Caco-2 (cell line): ENCODE measurements around the gene RAB40B. TPM values are rescaled to one million over a fixed set of nuclear protein-coding genes. Genes with fewer than 3 reads are reported as not detected.

Experiments
- BruUV-seq: library from RNA; stranded (reverse); fragments of 400-500 nt; replicated peaks from 2 replicates; lab custom pipeline; 2021; lab: Mats Ljungman, UMichigan
- CTCF ChIA-PET: fragments of 300-600 bp; sonication (Branson Sonifier 250); formaldehyde crosslinking; loops from one replicate; lab custom pipeline; 2022; ENCODE audit warnings: antibody characterized with exemption; lab: Charles Lee
- POLR2A ChIA-PET: fragments of 300-600 bp; sonication (Branson Sonifier 250); formaldehyde crosslinking; loops from one replicate; lab custom pipeline; 2022; ENCODE audit warnings: antibody characterized with exemption; lab: Charles Lee
- DNase-seq, 2 experiments: peaks; one replicate each; pipeline versions ENCODE4 v3.0.0 to v3.0.0-alpha.2; 2020 to 2022
- H3K27me3 ChIP-seq: replicated peaks from 2 replicates; pipeline ENCODE4 v1.6.0; 2011; ENCODE audit warnings: low read length; ENCODE audit not compliant: control insufficient read depth, insufficient read depth
- H3K36me3 ChIP-seq: 2 replicates; pipeline ENCODE4 v1.5.1; 2011; ENCODE audit warnings: low read length; ENCODE audit not compliant: control insufficient read depth, insufficient read depth
- H3K4me1 ChIP-seq: fragments of 250-450 bp; sonication (Bioruptor Pico); 2 replicates; pipeline ENCODE4 v1.5.1; 2020; ENCODE audit warnings: mild to moderate bottlenecking
- H3K4me3 ChIP-seq: 2 replicates; pipeline ENCODE4 v1.5.1; 2011; ENCODE audit warnings: low read depth, mild to moderate bottlenecking, control low read depth, low read length
- H3K9me3 ChIP-seq: fragments of 250-450 bp; sonication (Bioruptor Pico); 2 replicates; pipeline ENCODE4 v1.5.1; 2020; ENCODE audit warnings: mild to moderate bottlenecking, moderate library complexity
- H3K27ac Mint-ChIP-seq: one replicate; pipeline ENCODE4 v1.8.0; 2022; ENCODE audit warnings: mixed read lengths; ENCODE audit not compliant: unreplicated experiment
- H3K27me3 Mint-ChIP-seq: one replicate; pipeline ENCODE4 v1.8.0; 2022; ENCODE audit warnings: mixed read lengths; ENCODE audit not compliant: insufficient read depth, unreplicated experiment
- H3K36me3 Mint-ChIP-seq: one replicate; pipeline ENCODE4 v1.8.0; 2022; ENCODE audit warnings: mild to moderate bottlenecking, mixed read lengths; ENCODE audit not compliant: insufficient read depth, unreplicated experiment
- H3K4me1 Mint-ChIP-seq: one replicate; pipeline ENCODE4 v1.8.0; 2022; ENCODE audit warnings: low read depth, mixed read lengths; ENCODE audit not compliant: unreplicated experiment
- H3K4me3 Mint-ChIP-seq: one replicate; pipeline ENCODE4 v1.8.0; 2022; ENCODE audit warnings: mild to moderate bottlenecking, moderate library complexity, mixed read lengths; ENCODE audit not compliant: unreplicated experiment
- H3K9me3 Mint-ChIP-seq: one replicate; pipeline ENCODE4 v1.8.0; 2022; ENCODE audit warnings: mixed read lengths; ENCODE audit not compliant: unreplicated experiment
- CTCF ChIP-seq, 2 experiments: fragments of 200-600 bp in 1 of 2; IDR thresholded peaks; 1 replicate in 1 of 2; 2 replicates in 1 of 2; pipeline versions ENCODE4 v1.5.1 to v1.8.0; 2011 to 2022; ENCODE audit warnings: antibody characterized with exemption in 1 of 2, control low read depth in 1 of 2, inconsistent platforms in 1 of 2, low read depth in 1 of 2, low read length in 1 of 2, mild to moderate bottlenecking in 1 of 2, moderate library complexity in 1 of 2; ENCODE audit not compliant: insufficient read depth in 1 of 2, severe bottlenecking in 1 of 2, unreplicated experiment in 1 of 2
- intact Hi-C: fragments of 100-400 bp; cut with micrococcal nuclease; formaldehyde crosslinking; loops from one replicate; pipeline ENCODE4 v1.10.0; 2022; ENCODE audit not compliant: unreplicated experiment
- total RNA-seq: library from RNA; stranded (reverse); gene quantifications from 2 replicates; pipeline ENCODE4 v1.2.3, GENCODE V29; 2022

Gene RAB40B
- total RNA-seq, 1 experiment from 2014 or later: 8.8 TPM

DNA sequence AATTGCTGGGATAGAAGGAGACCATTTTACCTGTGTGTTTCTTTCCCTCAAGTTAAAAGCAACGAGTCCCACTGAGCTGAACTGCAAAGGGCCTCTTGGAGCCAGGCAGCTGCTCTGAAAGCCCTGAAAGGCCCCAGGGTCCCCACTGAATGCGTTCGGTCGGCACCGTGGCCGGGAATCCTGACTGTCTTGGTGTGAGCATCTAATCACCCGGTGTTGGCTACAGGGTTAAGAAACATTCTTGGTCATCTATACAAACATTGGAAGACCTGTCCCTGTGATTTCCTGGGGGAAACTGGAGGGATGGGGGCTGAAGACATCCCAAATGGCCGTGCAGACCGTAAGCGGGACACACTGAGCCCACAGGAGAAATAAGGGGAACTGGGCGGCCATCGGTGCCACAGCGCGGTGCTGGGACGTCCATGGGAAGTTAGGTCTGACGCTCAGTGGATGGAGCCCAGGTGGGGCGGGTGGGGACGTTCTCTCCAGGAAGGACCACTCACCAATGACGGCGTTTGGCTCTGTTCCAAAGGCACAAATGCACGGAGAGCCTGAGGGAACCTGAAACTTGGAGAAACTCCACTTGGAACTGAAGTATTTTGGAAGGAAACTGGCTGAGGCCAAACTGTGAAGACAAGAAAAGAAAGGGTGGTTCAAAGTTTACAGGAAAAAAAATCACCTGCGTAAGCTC is 82.3 kb downstream of the RAB40B start:
- BruUV-seq: no TSS peak
- Mint-ChIP-seq H3K4me1 (peaks cover 7% of the 10 kb centered on the region), H3K9me3 (no peaks in the 10 kb centered on the region), H3K27ac (no peak overlapping the region), H3K27me3 (no peaks in the 10 kb centered on the region), H3K4me3 (no peak overlapping the region), H3K36me3 (peaks cover 100% of the 10 kb centered on the region)
- DNase-seq: no peak
- intact Hi-C loops: no loop called here
- H3K36me3 ChIP-seq: peaks cover 5% of the 10 kb centered on the region
- ChIA-PET POLR2A (no interaction called here), CTCF (interaction anchor here (0.7 to 0.8 kb wide), 2 partner anchors 62 to 218 kb away, joined by 3 to 4 read pairs; no protein-coding TSS in a partner anchor)
- H3K27me3 ChIP-seq: no peaks in the 10 kb centered on the region
- no peak for TF ChIP-seq CTCF (IDR thresholded peaks at IDR 0.05; ENCODE audit: insufficient read depth in 1 of 2, low read depth in 1 of 2, low read length in 1 of 2, severe bottlenecking in 1 of 2, unreplicated experiment in 1 of 2)
- no peaks in the 10 kb centered on the region for H3K4me1 ChIP-seq
- no peak overlapping the region for H3K4me3 ChIP-seq
- no peaks in the 10 kb centered on the region for H3K9me3 ChIP-seq

DNA sequence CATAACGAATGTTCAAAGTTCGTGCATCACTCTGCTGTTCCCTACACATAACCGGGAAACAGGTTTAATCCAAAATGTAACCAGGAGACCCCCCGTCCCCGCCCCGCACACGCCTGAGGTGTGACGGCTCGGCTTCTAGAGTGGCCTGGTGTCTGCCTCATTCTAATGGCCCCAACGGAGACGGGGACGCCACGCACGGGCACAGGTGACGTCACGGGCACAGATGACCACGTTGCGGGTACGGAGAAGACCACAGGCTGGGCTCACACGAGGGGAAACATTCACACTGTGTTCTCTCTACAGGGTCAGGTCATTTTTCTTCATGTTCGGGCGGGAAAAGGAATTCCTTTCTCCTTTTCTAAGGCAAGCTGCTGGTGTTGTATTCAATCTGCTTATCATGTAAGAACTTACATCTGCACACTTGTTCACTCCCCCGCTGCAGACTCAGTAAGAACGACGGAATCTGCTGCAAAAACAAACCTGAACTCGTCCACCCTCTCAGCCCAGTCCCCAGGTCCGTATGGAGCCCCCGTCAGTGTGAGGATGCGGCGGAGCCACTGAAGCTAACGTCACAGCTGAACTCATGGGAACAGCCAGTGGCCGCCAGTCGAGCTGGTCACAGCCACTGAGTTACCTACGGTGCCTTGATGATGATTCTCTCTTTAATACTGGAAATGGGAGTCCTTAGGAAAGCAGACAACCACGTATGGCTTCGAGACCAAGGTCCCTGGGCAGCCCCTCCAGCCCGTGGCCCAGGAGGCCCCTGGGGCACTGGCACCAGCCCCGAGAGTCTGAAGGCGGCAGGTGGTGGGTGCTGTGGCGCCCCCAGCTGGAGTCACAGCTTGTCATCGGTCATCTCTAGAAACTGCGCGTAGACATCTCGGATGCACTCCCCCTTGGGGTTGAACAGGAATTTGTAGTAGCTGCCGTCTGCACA is 83.1 kb downstream of the RAB40B start:
- H3K27me3 ChIP-seq: no peaks in the 10 kb centered on the region
- H3K4me1 ChIP-seq: no peaks in the 10 kb centered on the region
- DNase-seq: peak in 1 of 2 experiments; percentile 53
- POLR2A ChIA-PET: no interaction called here
- Mint-ChIP-seq H3K4me1 (peaks cover 7% of the 10 kb centered on the region), H3K9me3 (no peaks in the 10 kb centered on the region), H3K36me3 (peaks cover 100% of the 10 kb centered on the region), H3K27me3 (no peaks in the 10 kb centered on the region), H3K27ac (no peak overlapping the region), H3K4me3 (no peak overlapping the region)
- intact Hi-C loops: no loop called here
- no peaks in the 10 kb centered on the region for H3K9me3 ChIP-seq
- H3K4me3 ChIP-seq: no peak overlapping the region
- TF ChIP-seq CTCF (IDR thresholded peaks at IDR 0.05; ENCODE audit: insufficient read depth in 1 of 2, low read depth in 1 of 2, low read length in 1 of 2, severe bottlenecking in 1 of 2, unreplicated experiment in 1 of 2): peak; percentile 11 to 29
- CTCF ChIA-PET: interaction anchor here (0.7 to 0.8 kb wide), 2 partner anchors 61 to 217 kb away, joined by 3 to 4 read pairs; no protein-coding TSS in a partner anchor
- H3K36me3 ChIP-seq: peaks cover 5% of the 10 kb centered on the region
- TSS peak; percentile 70 for BruUV-seq

- peaks cover 7% of the 10 kb centered on the region for H3K4me1 Mint-ChIP-seq
- Histone ChIP-seq H3K27me3 (no peaks in the 10 kb centered on the region), H3K36me3 (peaks cover 5% of the 10 kb centered on the region), H3K4me3 (no peak overlapping the region), H3K4me1 (no peaks in the 10 kb centered on the region), H3K9me3 (no peaks in the 10 kb centered on the region)
- intact Hi-C loops: no loop called here
- H3K4me3 Mint-ChIP-seq: no peak overlapping the region
- no peaks in the 10 kb centered on the region for H3K27me3 Mint-ChIP-seq
- peaks cover 100% of the 10 kb centered on the region for H3K36me3 Mint-ChIP-seq
- ChIA-PET CTCF (no interaction called here), POLR2A (interaction anchor here (0.6 kb wide), 1 partner anchor 50 kb away, joined by 3 read pairs; no protein-coding TSS in a partner anchor)
- DNase-seq: no peak
- H3K9me3 Mint-ChIP-seq: no peaks in the 10 kb centered on the region
- no peak overlapping the region for H3K27ac Mint-ChIP-seq
- no peak for TF ChIP-seq CTCF (IDR thresholded peaks at IDR 0.05; ENCODE audit: insufficient read depth in 1 of 2, low read depth in 1 of 2, low read length in 1 of 2, severe bottlenecking in 1 of 2, unreplicated experiment in 1 of 2)
- no TSS peak for BruUV-seq
Observed at GRCh38 chr17:82614095-82614631, 84.3 kb downstream of the RAB40B start.
